Measurements from ENCODE around the gene FAM151A. TPM values are rescaled to one million over a fixed set of nuclear protein-coding genes. Genes with fewer than 3 reads are reported as not detected.

The FAM151A gene
- total RNA-seq = not detected in 2 replicates

GRCh38 chr1:54623216-54624007 lies at the start of gene FAM151A:
TSS of gene FAM151A (minus strand) at chr1:54623525. CDS start at chr1:54623395, 130 bp downstream.
- DNase-seq (ENCODE audit: low read depth) = no peak

GRCh38 chr1:54671985-54672608 lies 48.8 kb upstream of the FAM151A start:
- peak; percentile 42 for DNase-seq (ENCODE audit: low read depth)

- DNase-seq (ENCODE audit: low read depth) = no peak
These were observed 45.2 kb upstream of the FAM151A start for GRCh38 chr1:54668567-54668966.

GRCh38 chr1:54667797-54668196 lies 44.5 kb upstream of the FAM151A start:
- no peak for DNase-seq (ENCODE audit: low read depth)

- no peak for DNase-seq (ENCODE audit: low read depth)
These were observed 43.0 kb upstream of the FAM151A start for GRCh38 chr1:54666333-54666732.

- no peak for DNase-seq (ENCODE audit: low read depth)
These were observed 42.5 kb upstream of the FAM151A start for GRCh38 chr1:54665852-54666251.

- DNase-seq (ENCODE audit: low read depth) = no peak
These were observed 41.0 kb upstream of the FAM151A start for GRCh38 chr1:54664364-54664763.

GRCh38 chr1:54663725-54664124 lies 40.4 kb upstream of the FAM151A start:
- DNase-seq (ENCODE audit: low read depth) = no peak

- DNase-seq (ENCODE audit: low read depth) = no peak
These were observed 35.0 kb upstream of the FAM151A start for GRCh38 chr1:54658164-54658913.

GRCh38 chr1:54653036-54653435 lies 29.7 kb upstream of the FAM151A start:
- no peak for DNase-seq (ENCODE audit: low read depth)

- no peak for DNase-seq (ENCODE audit: low read depth)
These were observed 28.8 kb upstream of the FAM151A start for GRCh38 chr1:54652168-54652567.

- DNase-seq (ENCODE audit: low read depth) = no peak
These were observed 28.3 kb upstream of the FAM151A start for GRCh38 chr1:54651608-54652007.

GRCh38 chr1:54650417-54650816 lies 27.1 kb upstream of the FAM151A start:
- no peak for DNase-seq (ENCODE audit: low read depth)

GRCh38 chr1:54649921-54650320 lies 26.6 kb upstream of the FAM151A start:
- DNase-seq (ENCODE audit: low read depth) = no peak

GRCh38 chr1:54649130-54649898 lies 26.0 kb upstream of the FAM151A start:
- peak; percentile 3 for DNase-seq (ENCODE audit: low read depth)

GRCh38 chr1:54645806-54646676 lies 22.7 kb upstream of the FAM151A start:
- no peak for DNase-seq (ENCODE audit: low read depth)

GRCh38 chr1:54643736-54644135 lies 20.4 kb upstream of the FAM151A start:
- DNase-seq (ENCODE audit: low read depth) = peak; percentile 15

GRCh38 chr1:54640863-54641836 lies 17.8 kb upstream of the FAM151A start, which contains the start of gene MROH7:
TSS of gene MROH7 (plus strand) at chr1:54641786. CDS start at chr1:54652927, 11,141 bp downstream.
- DNase-seq (ENCODE audit: low read depth) = no peak

GRCh38 chr1:54640361-54640760 lies 17.0 kb upstream of the FAM151A start:
- DNase-seq (ENCODE audit: low read depth) = no peak
